H1 (cell line): ENCODE data around the gene BICD1. TPM values are rescaled to one million over a fixed set of nuclear protein-coding genes. Genes with fewer than 3 reads are reported as not detected.

ENCODE experiments used
- CTCF ChIA-PET: fragments of 300-600 bp; sonication (Branson Sonifier 250); formaldehyde crosslinking; loops from one replicate; lab custom pipeline; 2021; ENCODE audit not compliant: partially characterized antibody; lab: Charles Lee
- POLR2A ChIA-PET: fragments of 300-600 bp; sonication (Branson Sonifier 250); formaldehyde crosslinking; loops from one replicate; lab custom pipeline; 2021; ENCODE audit warnings: inconsistent platforms; ENCODE audit not compliant: partially characterized antibody; lab: Charles Lee
- DNase-seq, 2 experiments: peaks; one replicate each; pipeline versions ENCODE4 v3.0.0 to v3.0.0-alpha.2; 2010 to 2022; ENCODE audit warnings: low spot score in 2 of 2, low read depth in 1 of 2, mixed read lengths in 1 of 2
- FAIRE-seq: peaks from 2 replicates; lab custom pipeline; 2011; peaks lifted over from hg19 to GRCh38; lab: Jason Lieb, UNC
- H2AFZ ChIP-seq: 2 replicates; pipeline ENCODE4 v1.8.1; 2012; ENCODE audit warnings: low read length, inconsistent platforms
- H2AK5ac ChIP-seq: 2 replicates; pipeline ENCODE4 v1.6.1; 2013; ENCODE audit warnings: low read depth, low read length
- H2BK120ac ChIP-seq: replicated peaks from 2 replicates; pipeline ENCODE3; 2013; ENCODE audit warnings: low read depth, low read length, inconsistent platforms
- H2BK12ac ChIP-seq: 2 replicates; pipeline ENCODE4 v1.6.1; 2013; ENCODE audit warnings: low read depth, low read length
- H2BK15ac ChIP-seq: 2 replicates; pipeline ENCODE4 v1.6.1; 2013; ENCODE audit warnings: low read length
- H2BK20ac ChIP-seq: 2 replicates; pipeline ENCODE4 v1.6.1; 2013; ENCODE audit warnings: low read length
- H2BK5ac ChIP-seq: 2 replicates; pipeline ENCODE4 v1.6.1; 2013; ENCODE audit warnings: low read depth, low read length
- H3K14ac ChIP-seq: 2 replicates; pipeline ENCODE4 v1.6.1; 2013; ENCODE audit warnings: inconsistent platforms; ENCODE audit not compliant: insufficient read length
- H3K18ac ChIP-seq: 2 replicates; pipeline ENCODE4 v1.6.1; 2013; ENCODE audit warnings: low read length; ENCODE audit errors: extremely low read depth
- H3K23ac ChIP-seq: 2 replicates; pipeline ENCODE4 v1.6.1; 2013; ENCODE audit warnings: inconsistent platforms; ENCODE audit not compliant: insufficient read length
- H3K23me2 ChIP-seq: 2 replicates; pipeline ENCODE4 v1.6.1; 2013; ENCODE audit warnings: low read depth, low read length
- H3K27ac ChIP-seq: 2 replicates; pipeline ENCODE4 v1.6.1; 2011; ENCODE audit warnings: low read depth, low read length, inconsistent platforms
- H3K27me3 ChIP-seq, 4 experiments: replicated peaks in 1 of 4; 1 replicate in 1 of 4; 2 replicates in 3 of 4; pipeline versions ENCODE4 v1.6.1 to v1.8.1; 2011 to 2013; ENCODE audit warnings: low read length in 3 of 4, mild to moderate bottlenecking in 3 of 4, inconsistent platforms in 2 of 4, mixed read lengths in 2 of 4, moderate library complexity in 1 of 4; ENCODE audit not compliant: control insufficient read depth in 3 of 4, insufficient read depth in 3 of 4; ENCODE audit errors: extremely low read depth in 1 of 4
- H3K36me3 ChIP-seq, 4 experiments: 2 replicates each; pipeline versions ENCODE4 v1.6.1 to v1.8.1; 2011 to 2013; ENCODE audit warnings: mild to moderate bottlenecking in 4 of 4, low read length in 3 of 4, moderate library complexity in 2 of 4, control low read depth in 1 of 4, inconsistent platforms in 1 of 4; ENCODE audit not compliant: insufficient read depth in 4 of 4, control insufficient read depth in 2 of 4
- H3K4ac ChIP-seq: replicated peaks from 2 replicates; pipeline ENCODE3; 2013; ENCODE audit warnings: low read length, low read depth, mixed read lengths, inconsistent platforms; ENCODE audit not compliant: insufficient read length
- H3K4me1 ChIP-seq, 4 experiments: replicated peaks in 1 of 4; 1 replicate in 1 of 4; 2 replicates in 3 of 4; pipeline versions ENCODE4 v1.6.1 to v1.8.1; 2011 to 2013; ENCODE audit warnings: low read length in 3 of 4, inconsistent platforms in 2 of 4, mixed read lengths in 1 of 4; ENCODE audit not compliant: insufficient read depth in 4 of 4, control insufficient read depth in 3 of 4
- H3K4me2 ChIP-seq, 2 experiments: 2 replicates each; pipeline versions ENCODE4 v1.6.1 to v1.8.1; 2011 to 2013; ENCODE audit warnings: low read depth in 2 of 2, low read length in 2 of 2, control low read depth in 1 of 2, inconsistent platforms in 1 of 2, mild to moderate bottlenecking in 1 of 2; ENCODE audit not compliant: insufficient read depth in 1 of 2
- H3K4me3 ChIP-seq, 4 experiments: fragments of 200-600, 300-600 bp in 1 of 4; sonication (generic), shearing (Covaris generic), sonication (Bioruptor Twin) in 1 of 4; 2 replicates each; pipeline versions ENCODE4 v1.5.1 to v1.8.1; 2011 to 2016; ENCODE audit warnings: low read length in 4 of 4, low read depth in 3 of 4, control low read depth in 2 of 4, inconsistent platforms in 2 of 4, mild to moderate bottlenecking in 2 of 4, mixed read lengths in 1 of 4, moderate library complexity in 1 of 4; ENCODE audit not compliant: insufficient read depth in 2 of 4; ENCODE audit errors: extremely low read depth in 1 of 4
- H3K56ac ChIP-seq: replicated peaks from 2 replicates; pipeline ENCODE3; 2013; ENCODE audit warnings: low read depth, mild to moderate bottlenecking, mixed read lengths, low read length, inconsistent platforms; ENCODE audit not compliant: insufficient read length
- H3K79me1 ChIP-seq: 2 replicates; pipeline ENCODE4 v1.6.1; 2013; ENCODE audit warnings: low read depth, low read length, control low read depth
- H3K79me2 ChIP-seq, 2 experiments: 2 replicates each; pipeline versions ENCODE4 v1.6.1 to v1.8.1; 2012 to 2013; ENCODE audit warnings: low read length in 2 of 2, mild to moderate bottlenecking in 2 of 2, inconsistent platforms in 1 of 2; ENCODE audit not compliant: insufficient read depth in 2 of 2, control insufficient read depth in 1 of 2
- H3K9ac ChIP-seq, 4 experiments: replicated peaks in 1 of 4; 1 replicate in 1 of 4; 2 replicates in 3 of 4; pipeline versions ENCODE4 v1.6.1 to v1.8.1; 2011 to 2013; ENCODE audit warnings: low read depth in 3 of 4, low read length in 3 of 4, control low read depth in 2 of 4, mild to moderate bottlenecking in 2 of 4, moderate library complexity in 2 of 4, inconsistent platforms in 1 of 4; ENCODE audit errors: extremely low read depth in 1 of 4
- H3K9me3 ChIP-seq, 2 experiments: 2 replicates each; pipeline versions ENCODE4 v1.6.1 to v1.8.1; 2012 to 2013; ENCODE audit warnings: mild to moderate bottlenecking in 2 of 2, moderate library complexity in 2 of 2, control low read depth in 1 of 2, inconsistent platforms in 1 of 2, low read depth in 1 of 2, low read length in 1 of 2, mixed read lengths in 1 of 2; ENCODE audit not compliant: insufficient read depth in 2 of 2
- H4K20me1 ChIP-seq, 2 experiments: replicated peaks in 1 of 2; 2 replicates each; pipeline versions ENCODE3 to v1.8.1; 2011 to 2013; ENCODE audit warnings: inconsistent platforms in 2 of 2, low read length in 2 of 2, mild to moderate bottlenecking in 1 of 2; ENCODE audit not compliant: insufficient read depth in 2 of 2, control insufficient read depth in 1 of 2
- H4K5ac ChIP-seq: 2 replicates; pipeline ENCODE4 v1.6.1; 2013; ENCODE audit warnings: low read length, low read depth, mixed read lengths, inconsistent platforms; ENCODE audit not compliant: insufficient read length
- H4K8ac ChIP-seq: 2 replicates; pipeline ENCODE4 v1.8.0; 2013; ENCODE audit warnings: mild to moderate bottlenecking, moderate library complexity, low read length, inconsistent platforms; ENCODE audit not compliant: insufficient read depth; ENCODE audit errors: extremely low read depth
- H4K91ac ChIP-seq: replicated peaks from 2 replicates; pipeline ENCODE3; 2013; ENCODE audit warnings: low read length, mixed read lengths, inconsistent platforms; ENCODE audit not compliant: insufficient read length
- CEBPB ChIP-seq: IDR thresholded peaks from 2 replicates; pipeline ENCODE4 v1.6.1; 2012; ENCODE audit warnings: low read depth, low read length
- CHD1 ChIP-seq: IDR thresholded peaks from 2 replicates; pipeline ENCODE4 v1.6.1; 2012; ENCODE audit warnings: low read depth, low read length, improper control_type of control experiment
- CHD2 ChIP-seq: IDR thresholded peaks from 2 replicates; pipeline ENCODE4 v1.6.1; 2012; ENCODE audit warnings: low read length, improper control_type of control experiment
- EGR1 ChIP-seq: IDR thresholded peaks from 2 replicates; pipeline ENCODE4 v1.6.1; 2011; ENCODE audit warnings: low read depth, low read length, borderline replicate concordance
- EP300 ChIP-seq, 2 experiments: IDR thresholded peaks; 1 replicate in 1 of 2; 2 replicates in 1 of 2; pipeline ENCODE4 v1.6.1; 2011 to 2012; ENCODE audit warnings: low read depth in 2 of 2, low read length in 2 of 2, mild to moderate bottlenecking in 2 of 2, borderline replicate concordance in 1 of 2, inconsistent platforms in 1 of 2, moderate library complexity in 1 of 2
- EZH2 ChIP-seq: fragments of 200-600 bp; sonication (generic); IDR thresholded peaks from 2 replicates; pipeline ENCODE4 v1.7.1; 2012; ENCODE audit warnings: low read depth, mild to moderate bottlenecking, moderate library complexity, low read length, inconsistent platforms; ENCODE audit not compliant: severe bottlenecking
- GABPA ChIP-seq: IDR thresholded peaks from 2 replicates; pipeline ENCODE4 v1.6.1; 2011; ENCODE audit warnings: mild to moderate bottlenecking, low read length, moderate library complexity, borderline replicate concordance; ENCODE audit not compliant: insufficient read depth
- HDAC2 ChIP-seq, 2 experiments: fragments of 300-600 bp in 1 of 2; sonication (generic) in 1 of 2; IDR thresholded peaks; 2 replicates each; pipeline ENCODE4 v1.6.1; 2011 to 2012; ENCODE audit warnings: low read depth in 2 of 2, low read length in 2 of 2, mild to moderate bottlenecking in 2 of 2, moderate library complexity in 2 of 2, borderline replicate concordance in 1 of 2, inconsistent platforms in 1 of 2
- KDM1A ChIP-seq: fragments of 200-600, 300-600 bp; sonication (generic); IDR thresholded peaks from 2 replicates; pipeline ENCODE4 v1.7.1; 2016; ENCODE audit warnings: mild to moderate bottlenecking, low read length, borderline replicate concordance
- KDM4A ChIP-seq: IDR thresholded peaks from one replicate; pipeline ENCODE4 v1.7.1; 2012; ENCODE audit warnings: low read depth, mild to moderate bottlenecking, moderate library complexity, low read length, inconsistent platforms; ENCODE audit not compliant: severe bottlenecking
- NRF1 ChIP-seq: IDR thresholded peaks from 2 replicates; pipeline ENCODE4 v1.6.1; 2011; ENCODE audit warnings: mild to moderate bottlenecking, low read depth, low read length, improper control_type of control experiment
- RXRA ChIP-seq: IDR thresholded peaks from 2 replicates; pipeline ENCODE4 v1.6.1; 2011; ENCODE audit warnings: low read depth, mild to moderate bottlenecking, low read length, moderate library complexity; ENCODE audit not compliant: insufficient read depth
- SIRT6 ChIP-seq: IDR thresholded peaks from one replicate; pipeline ENCODE4 v1.7.1; 2012; ENCODE audit warnings: low read length, inconsistent platforms
- SP1 ChIP-seq: IDR thresholded peaks from 2 replicates; pipeline ENCODE4 v1.6.1; 2011; ENCODE audit warnings: low read depth, low read length
- YY1 ChIP-seq: IDR thresholded peaks from 2 replicates; pipeline ENCODE4 v1.6.1; 2011; ENCODE audit warnings: low read depth, mild to moderate bottlenecking, low read length
- WGBS, 2 experiments: shearing (Covaris generic) in 1 of 2; methylation state at CpG; one replicate each; pipeline versions ENCODE4 v1.1.6 to v1.1.7; 2013 to 2015; ENCODE audit warnings: low lambda C conversion rate in 2 of 2, mixed read lengths in 2 of 2, inconsistent platforms in 1 of 2, low coverage in 1 of 2, missing lambda C conversion rate in 1 of 2; ENCODE audit not compliant: insufficient replicate concordance in 2 of 2, insufficient coverage in 1 of 2, insufficient read length in 1 of 2; ENCODE audit errors: extremely low coverage in 1 of 2, missing lambda C conversion rate in 1 of 2; 5-methylcytosine and 5-hydroxymethylcytosine counted together
- polyA plus RNA-seq, 7 experiments: library from polyadenylated mRNA; depleted of rRNA in 3 of 7; stranded (reverse) in 5 of 7; unstranded in 2 of 7; fragments of >200 nt in 5 of 7; fragments of 200-250 nt in 2 of 7; gene quantifications; 1 replicate in 5 of 7; 2 replicates in 1 of 7; 4 replicates in 1 of 7; pipeline versions ENCODE4 v1.2.1 to v1.2.3, GENCODE V29; 2011 to 2013; ENCODE audit warnings: missing spikeins in 2 of 7, mixed read lengths in 2 of 7
- total RNA-seq: library from RNA; stranded (reverse); fragmentation: NEBNext Ultra II Directional; extraction: Animal tissue kit (Norgen Biotek cat#: 25700); gene quantifications from 2 replicates; pipeline ENCODE4 v1.2.1, GENCODE V29; 2021

BICD1 gene
- total and polyA plus RNA-seq, 2 of the 8 experiments (the other 6 are each of a cell fraction or from before 2014, with no cell fraction given), result 34.1 to 58.4 TPM

GRCh38 chr12:32379213-32379612, 272.6 kb downstream of the BICD1 start:
- 90% methylated on average over 10 of the region's 10 CpGs; no CpG with 5 or more reads in 1 of the 2 experiments for WGBS, 2 experiments
- H3K9ac ChIP-seq, result no peak overlapping the region
- TF ChIP-seq GABPA (no peak), SP1 (no peak), CHD1 (no peak), KDM4A (no peak), RXRA (no peak), KDM1A (no peak), EGR1 (no peak), HDAC2 (IDR thresholded peaks at IDR 0.05; ENCODE audit: borderline replicate concordance in 1 of 2, low read depth in 2 of 2, low read length in 2 of 2) (no peak), SIRT6 (no peak), EP300 (IDR thresholded peaks at IDR 0.05; ENCODE audit: borderline replicate concordance in 1 of 2, low read depth in 2 of 2, low read length in 2 of 2) (no peak), NRF1 (no peak), YY1 (no peak), CHD2 (no peak), CEBPB (no peak), EZH2 (no peak)

More at GRCh38 chr12:32379213-32379612, 272.6 kb downstream of the BICD1 start:
- ChIA-PET CTCF (interaction anchor here (1.3 to 1.9 kb wide), 2 partner anchors 14 to 21 kb away, joined by 5 to 8 read pairs; partner anchors contain the start of gene FGD4), POLR2A (interaction anchor here (1.2 to 1.4 kb wide), 3 partner anchors 21 to 134 kb away, joined by 3 to 4 read pairs (median 3); no protein-coding TSS in a partner anchor)
- Histone ChIP-seq H3K56ac (no peak overlapping the region), H3K4me3 (no peak overlapping the region), H3K36me3 (no peaks in the 10 kb centered on the region), H4K91ac (no peak overlapping the region), H2AK5ac (no peak overlapping the region), H4K20me1 (no peaks in the 10 kb centered on the region), H3K79me2 (no peaks in the 10 kb centered on the region), H3K4ac (no peak overlapping the region), H3K23me2 (no peaks in the 10 kb centered on the region), H3K27ac (no peak overlapping the region), H3K27me3 (no peaks in the 10 kb centered on the region), H3K18ac (no peak overlapping the region), H2BK20ac (no peak overlapping the region), H3K14ac (no peak overlapping the region), H2BK5ac (no peak overlapping the region), H3K23ac (no peak overlapping the region), H2BK15ac (no peak overlapping the region), H3K4me1 (peaks cover 0 to 8% (median 5%) of the 10 kb centered on the region in 4 experiments; a peak in 4 of 7 replicates), H2BK12ac (no peak overlapping the region), H2AFZ (no peak overlapping the region), H3K4me2 (no peak overlapping the region), H4K5ac (no peak overlapping the region), H2BK120ac (no peak overlapping the region), H4K8ac (no peak overlapping the region), H3K9me3 (no peaks in the 10 kb centered on the region; a peak in 1 of 4 replicates), H3K79me1 (no peaks in the 10 kb centered on the region)
- FAIRE-seq (no peak), DNase-seq (no peak)
